Measurements from ENCODE around the gene RYR1.

DNA sequence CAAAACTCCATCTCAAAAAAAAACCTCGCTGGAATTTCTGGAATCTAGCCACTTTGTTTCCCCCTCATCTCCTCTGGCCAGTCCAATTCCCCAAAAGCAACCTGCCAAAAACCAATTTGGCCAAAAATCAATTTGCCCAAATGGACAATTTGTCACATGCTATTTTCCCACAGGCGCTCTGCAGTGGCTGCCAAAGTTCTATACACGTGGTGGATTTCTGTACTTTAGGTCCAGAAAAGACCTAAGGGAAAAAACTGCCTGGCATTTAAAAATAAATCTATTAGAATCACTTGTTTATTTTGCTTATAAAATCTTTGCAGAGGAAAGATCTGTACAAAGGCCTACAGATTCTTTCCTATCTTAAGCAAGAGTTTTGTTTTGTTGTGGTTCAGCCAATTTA is 104.9 kb downstream of the RYR1 start:
- TF ChIP-seq, protein P1, sequence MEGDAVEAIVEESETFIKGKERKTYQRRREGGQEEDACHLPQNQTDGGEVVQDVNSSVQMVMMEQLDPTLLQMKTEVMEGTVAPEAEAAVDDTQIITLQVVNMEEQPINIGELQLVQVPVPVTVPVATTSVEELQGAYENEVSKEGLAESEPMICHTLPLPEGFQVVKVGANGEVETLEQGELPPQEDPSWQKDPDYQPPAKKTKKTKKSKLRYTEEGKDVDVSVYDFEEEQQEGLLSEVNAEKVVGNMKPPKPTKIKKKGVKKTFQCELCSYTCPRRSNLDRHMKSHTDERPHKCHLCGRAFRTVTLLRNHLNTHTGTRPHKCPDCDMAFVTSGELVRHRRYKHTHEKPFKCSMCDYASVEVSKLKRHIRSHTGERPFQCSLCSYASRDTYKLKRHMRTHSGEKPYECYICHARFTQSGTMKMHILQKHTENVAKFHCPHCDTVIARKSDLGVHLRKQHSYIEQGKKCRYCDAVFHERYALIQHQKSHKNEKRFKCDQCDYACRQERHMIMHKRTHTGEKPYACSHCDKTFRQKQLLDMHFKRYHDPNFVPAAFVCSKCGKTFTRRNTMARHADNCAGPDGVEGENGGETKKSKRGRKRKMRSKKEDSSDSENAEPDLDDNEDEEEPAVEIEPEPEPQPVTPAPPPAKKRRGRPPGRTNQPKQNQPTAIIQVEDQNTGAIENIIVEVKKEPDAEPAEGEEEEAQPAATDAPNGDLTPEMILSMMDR (IDR thresholded peaks at IDR 0.05): no peak
- no peak for TF ChIP-seq POLR2A (IDR thresholded peaks at IDR 0.05)
